OCI-LY7 (cell line): ENCODE data around the gene RNU5D-1.

ENCODE experiments used
- CTCF ChIP-seq: fragments of 200-600 bp; sonication (generic); conservative IDR thresholded peaks from 2 replicates; pipeline ENCODE4 v1.5.1; 2014; ENCODE audit warnings: mild to moderate bottlenecking, antibody characterized with exemption, low read length, moderate library complexity, mixed read lengths
- EZH2phosphoT487 ChIP-seq: fragments of 200-600 bp; sonication (generic); IDR thresholded peaks from 2 replicates; pipeline ENCODE4 v1.6.1; 2018; ENCODE audit warnings: low read depth, borderline replicate concordance, mild to moderate bottlenecking, mixed run types, antibody characterized with exemption, low read length, moderate library complexity, mixed read lengths

GRCh38 chr1:44724955-44725698, 5.8 kb downstream of the RNU5D-1 start:
- no peak for TF ChIP-seq CTCF
- no peak for TF ChIP-seq EZH2phosphoT487
